Activated CD4-positive, CD25-positive, alpha-beta regulatory T cell (primary cell): Measurements from ENCODE around the gene FLT1.

ENCODE experiments used
- DNase-seq, 4 experiments: peaks; one replicate each; lab custom pipeline; 2025; lab: John Stamatoyannopoulos, UW

FLT1 gene, protein sequence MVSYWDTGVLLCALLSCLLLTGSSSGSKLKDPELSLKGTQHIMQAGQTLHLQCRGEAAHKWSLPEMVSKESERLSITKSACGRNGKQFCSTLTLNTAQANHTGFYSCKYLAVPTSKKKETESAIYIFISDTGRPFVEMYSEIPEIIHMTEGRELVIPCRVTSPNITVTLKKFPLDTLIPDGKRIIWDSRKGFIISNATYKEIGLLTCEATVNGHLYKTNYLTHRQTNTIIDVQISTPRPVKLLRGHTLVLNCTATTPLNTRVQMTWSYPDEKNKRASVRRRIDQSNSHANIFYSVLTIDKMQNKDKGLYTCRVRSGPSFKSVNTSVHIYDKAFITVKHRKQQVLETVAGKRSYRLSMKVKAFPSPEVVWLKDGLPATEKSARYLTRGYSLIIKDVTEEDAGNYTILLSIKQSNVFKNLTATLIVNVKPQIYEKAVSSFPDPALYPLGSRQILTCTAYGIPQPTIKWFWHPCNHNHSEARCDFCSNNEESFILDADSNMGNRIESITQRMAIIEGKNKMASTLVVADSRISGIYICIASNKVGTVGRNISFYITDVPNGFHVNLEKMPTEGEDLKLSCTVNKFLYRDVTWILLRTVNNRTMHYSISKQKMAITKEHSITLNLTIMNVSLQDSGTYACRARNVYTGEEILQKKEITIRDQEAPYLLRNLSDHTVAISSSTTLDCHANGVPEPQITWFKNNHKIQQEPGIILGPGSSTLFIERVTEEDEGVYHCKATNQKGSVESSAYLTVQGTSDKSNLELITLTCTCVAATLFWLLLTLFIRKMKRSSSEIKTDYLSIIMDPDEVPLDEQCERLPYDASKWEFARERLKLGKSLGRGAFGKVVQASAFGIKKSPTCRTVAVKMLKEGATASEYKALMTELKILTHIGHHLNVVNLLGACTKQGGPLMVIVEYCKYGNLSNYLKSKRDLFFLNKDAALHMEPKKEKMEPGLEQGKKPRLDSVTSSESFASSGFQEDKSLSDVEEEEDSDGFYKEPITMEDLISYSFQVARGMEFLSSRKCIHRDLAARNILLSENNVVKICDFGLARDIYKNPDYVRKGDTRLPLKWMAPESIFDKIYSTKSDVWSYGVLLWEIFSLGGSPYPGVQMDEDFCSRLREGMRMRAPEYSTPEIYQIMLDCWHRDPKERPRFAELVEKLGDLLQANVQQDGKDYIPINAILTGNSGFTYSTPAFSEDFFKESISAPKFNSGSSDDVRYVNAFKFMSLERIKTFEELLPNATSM (N-terminal part only)

DNA sequence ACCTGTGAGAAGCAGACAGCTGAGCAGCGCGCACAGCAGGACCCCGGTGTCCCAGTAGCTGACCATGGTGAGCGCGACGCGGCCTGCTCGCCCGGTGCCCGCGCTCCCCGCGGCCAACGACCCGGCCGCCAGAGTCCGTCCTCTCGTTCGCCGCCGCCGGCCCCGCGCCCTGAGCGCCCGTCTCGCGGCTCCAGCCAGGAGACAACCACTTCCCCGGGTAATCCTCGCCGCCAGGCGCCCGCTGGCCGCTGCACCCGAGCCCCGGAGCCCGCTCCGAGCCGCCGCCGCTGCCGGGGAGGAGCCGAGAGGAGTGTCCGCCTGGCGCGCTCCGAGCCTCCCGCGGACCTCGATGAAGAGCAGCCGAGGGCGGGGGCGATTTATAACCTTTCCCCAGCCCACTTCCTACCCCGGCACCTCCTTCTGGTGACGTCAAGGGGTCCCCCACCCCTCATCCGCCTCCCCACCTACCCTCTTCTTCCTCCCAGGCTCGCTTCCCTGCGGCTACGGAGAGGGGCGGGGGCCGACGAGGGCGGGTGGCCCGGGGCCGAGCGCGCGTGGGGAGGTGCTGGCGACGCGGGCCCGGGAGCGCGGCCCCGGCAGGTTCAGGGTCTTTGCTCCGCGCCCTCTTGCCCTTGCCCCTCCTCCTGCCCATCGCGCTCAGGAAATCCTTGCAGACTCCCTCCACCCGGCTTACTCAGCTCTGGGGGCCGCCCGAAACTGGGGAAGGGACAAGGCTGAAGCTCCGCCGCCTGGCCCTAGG, at the start of gene FLT1:
Gene FLT1 (minus strand): TSS at position 351 of the 760 bp plus-strand sequence. CDS start 285 bp downstream, at position 66.
- DNase-seq: no peak

DNA sequence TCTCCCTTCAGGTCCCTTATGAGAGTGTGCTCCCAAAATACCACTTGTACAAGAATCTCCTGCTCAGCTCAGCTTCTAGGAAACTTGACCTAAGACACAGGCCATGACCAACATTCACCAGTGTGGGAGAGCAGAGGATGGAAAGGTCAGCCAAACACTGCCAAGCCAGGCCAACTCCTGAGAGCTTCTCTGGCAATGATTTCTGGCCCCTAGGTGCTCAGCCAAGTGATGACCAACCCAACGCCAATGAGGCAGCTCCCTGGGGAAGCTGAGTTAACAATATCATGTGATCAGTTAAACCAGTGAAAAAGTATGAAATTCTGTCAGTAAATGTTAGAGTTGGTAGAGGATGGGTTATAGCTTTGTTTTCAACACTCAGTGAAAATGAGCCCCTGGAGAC, 49.1 kb upstream of the FLT1 start:
- no peak for DNase-seq

DNA sequence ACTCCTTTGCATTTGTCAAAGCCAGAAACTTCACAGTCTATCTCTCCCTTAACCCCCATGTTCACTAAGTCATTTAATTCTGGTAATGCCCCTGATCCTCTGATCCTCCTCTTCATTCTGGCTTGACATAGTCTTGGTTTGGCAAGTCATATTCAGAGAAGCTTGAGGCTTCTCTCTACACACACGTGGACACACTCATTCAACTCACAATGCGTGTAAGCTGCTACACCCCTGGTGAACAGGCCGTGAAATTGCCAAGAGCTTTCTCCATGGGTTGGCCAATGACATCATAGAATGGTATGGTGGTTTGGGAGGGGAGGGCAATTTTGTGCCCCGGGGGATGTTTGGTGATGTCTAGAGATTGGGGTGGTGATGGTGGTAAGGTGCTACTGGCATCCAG, 47.9 kb upstream of the FLT1 start:
- DNase-seq: no peak

DNA sequence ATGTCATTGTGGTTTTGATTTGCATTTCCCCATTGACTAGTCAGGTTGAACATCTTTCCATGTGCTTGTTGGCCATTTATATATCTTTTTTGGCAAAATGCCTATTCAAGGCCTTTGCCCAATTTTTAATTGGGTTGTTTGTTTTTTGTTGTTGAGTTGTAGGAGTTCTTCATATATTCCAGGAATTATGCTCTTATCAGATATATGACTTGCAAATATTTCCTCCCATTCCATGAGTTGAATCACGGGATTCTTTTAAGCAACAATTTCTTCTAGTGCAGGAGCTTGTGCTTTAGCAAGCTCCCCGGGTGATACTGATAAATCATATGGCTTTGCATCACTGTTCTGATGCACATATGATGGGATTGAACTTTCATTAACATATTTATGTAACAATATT, 47.0 kb upstream of the FLT1 start:
- no peak for DNase-seq

DNA sequence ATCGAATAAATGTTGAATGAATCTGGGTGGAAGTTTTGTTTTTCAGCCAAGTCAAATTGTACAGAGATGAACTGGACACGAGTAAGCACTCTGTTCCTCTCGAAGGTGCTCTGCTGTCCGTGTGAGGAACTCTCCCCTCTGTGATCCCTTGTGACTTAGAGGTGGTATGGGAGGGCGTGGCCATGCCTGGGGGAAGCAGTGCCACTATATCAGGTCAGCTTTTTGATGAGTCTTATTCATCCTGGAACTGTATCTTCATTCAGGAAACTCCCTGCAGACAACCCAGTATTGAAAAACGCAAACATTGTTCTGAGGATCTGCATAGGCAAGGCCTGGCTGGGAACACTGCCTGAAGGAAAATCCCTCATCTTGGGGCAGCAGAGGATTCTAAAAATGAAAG, 45.7 kb upstream of the FLT1 start:
- DNase-seq: no peak

DNA sequence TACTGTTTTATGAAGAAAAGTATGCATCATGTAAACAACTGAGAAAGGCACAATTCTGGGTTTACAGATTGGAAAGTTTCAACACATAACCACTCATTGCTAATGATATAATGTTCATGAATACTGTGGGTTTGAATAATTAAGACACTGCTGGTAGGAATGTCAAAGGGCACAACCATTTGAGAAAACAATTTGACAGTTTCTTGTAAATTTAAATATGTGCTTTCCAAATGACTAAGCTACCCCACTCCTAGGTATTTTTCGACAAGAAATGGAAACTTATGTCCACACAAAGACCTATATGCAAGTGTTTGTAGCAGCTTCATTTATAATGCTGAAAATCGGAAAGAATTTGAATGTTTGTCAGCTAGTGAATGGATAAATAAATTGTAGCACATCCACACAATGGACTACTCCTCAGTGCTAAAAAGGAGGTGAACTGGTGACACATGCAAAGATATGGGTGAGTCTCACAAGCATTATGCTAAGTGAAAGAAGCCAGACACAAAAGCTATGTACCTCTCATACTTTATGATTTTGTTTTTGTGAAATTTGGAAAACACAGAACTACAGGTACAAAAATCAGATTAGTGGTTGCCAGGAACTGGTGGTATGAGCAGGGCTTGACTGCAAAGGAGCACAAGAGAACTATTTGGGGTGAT, 44.8 kb upstream of the FLT1 start:
- no peak for DNase-seq

DNA sequence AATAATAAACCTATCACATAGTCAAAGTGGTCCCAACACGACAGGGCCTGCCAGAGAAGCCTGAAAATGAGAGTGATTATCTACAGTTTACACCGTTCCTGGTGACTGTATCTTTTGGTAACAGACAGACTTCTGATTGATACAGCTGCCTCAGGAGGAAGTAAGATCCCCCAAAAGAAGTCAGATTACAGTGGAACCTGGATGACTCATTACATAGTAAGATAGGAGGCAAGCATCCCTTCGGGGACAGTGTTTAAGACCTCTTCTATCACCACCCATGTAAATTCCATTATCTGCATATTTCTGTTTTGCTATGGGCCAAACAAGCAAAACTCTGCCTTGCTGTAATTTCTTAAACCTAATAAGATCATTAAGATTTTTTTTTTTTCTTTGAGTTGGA, 44.0 kb upstream of the FLT1 start:
- DNase-seq: no peak

DNA sequence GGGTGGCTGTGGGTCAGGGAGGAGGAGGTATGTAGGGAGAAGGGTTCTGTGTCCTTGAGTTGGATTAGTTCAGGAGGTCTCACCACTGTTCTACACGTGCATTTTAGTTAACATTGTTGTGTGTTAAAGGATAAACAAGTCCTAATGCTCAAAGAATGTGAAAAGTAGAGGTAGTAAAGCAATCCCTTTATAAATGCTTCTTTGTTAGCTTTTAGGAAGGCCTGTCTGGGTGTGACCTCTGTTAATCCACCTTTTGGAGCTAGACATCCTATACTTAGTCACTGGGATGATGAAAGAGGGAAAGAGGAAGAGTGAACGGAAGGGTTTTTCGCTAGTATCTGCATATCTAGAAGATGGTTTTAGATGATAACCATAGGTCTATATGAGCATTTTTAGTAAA, 42.2 kb upstream of the FLT1 start:
- no peak for DNase-seq

DNA sequence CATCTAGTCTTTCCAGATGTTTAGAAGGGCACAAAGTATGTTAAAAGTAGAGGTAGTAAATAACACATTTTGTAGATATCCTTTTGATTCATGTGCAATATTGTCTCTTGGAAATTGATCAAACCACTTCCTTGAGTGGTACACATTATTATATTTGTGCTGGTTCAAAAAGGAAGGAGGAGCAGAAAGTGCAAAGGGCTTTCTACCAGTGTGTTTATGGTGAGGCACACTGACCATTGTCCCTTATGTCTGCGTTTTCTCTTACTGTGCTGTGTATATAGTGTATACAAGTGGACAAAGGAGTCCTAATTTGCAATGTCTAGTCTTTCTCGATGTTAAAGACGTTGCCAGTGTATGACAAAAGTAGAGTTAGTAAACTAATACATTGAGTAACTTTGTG, 41.4 kb upstream of the FLT1 start:
- DNase-seq: no peak

DNA sequence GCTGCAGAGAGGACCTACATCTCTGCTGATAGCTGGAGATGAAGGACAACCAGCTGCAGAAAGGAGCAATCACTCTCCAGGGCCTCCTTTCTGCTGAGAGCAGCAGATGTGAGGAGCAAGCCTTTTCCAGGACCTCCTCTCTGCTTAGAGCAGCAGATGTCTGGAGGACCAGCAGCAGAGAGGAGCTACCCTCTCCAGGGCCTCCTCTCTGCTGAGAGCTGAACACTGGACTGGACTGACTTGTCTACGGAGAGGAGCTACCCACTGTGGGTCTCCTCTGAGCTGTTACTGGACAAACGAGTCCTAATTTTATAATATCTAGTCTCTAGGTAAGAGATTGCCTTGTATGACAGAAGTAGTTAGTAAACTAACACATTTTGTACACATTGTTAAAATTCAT, 40.8 kb upstream of the FLT1 start:
- no peak for DNase-seq

DNA sequence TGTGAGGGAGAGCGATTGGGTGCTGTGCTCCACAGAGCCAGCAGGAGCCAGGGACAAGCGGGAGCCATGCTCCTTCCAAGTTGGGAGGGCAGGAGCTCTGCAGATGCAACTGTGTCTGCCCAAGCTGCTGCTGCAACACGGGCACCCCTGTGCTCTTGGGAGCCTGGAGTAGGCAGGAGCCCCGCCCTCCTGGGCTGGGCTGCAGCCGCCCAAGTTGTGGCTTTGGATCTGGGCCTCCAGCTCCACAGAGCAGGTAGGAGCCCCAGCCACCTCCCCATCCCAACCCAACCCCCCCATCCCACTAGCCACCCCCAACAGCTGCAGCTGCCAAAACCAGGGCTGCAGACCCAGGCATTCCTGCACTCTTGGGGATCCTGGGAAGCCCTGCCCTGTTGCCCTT, 39.9 kb upstream of the FLT1 start:
- DNase-seq: no peak

DNA sequence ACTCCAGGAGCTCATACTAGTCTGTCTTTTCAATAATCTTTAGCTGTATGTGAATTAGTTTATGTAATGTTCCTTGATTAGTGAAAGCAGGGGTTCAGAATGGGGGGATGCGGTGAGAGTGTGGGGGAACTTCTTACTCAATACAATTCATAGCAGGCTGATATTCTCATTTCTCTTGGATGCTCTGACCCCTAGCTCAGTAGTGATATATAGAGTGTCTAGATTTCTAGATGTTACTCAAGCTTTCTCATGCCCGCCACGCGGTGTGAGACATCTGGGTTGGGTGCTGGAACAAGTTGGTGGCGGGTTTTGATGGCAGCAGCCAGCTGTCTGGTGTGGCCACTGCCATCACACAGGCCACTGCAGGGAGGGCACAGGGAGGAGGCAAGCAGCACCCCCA, 39.3 kb upstream of the FLT1 start:
- no peak for DNase-seq

DNA sequence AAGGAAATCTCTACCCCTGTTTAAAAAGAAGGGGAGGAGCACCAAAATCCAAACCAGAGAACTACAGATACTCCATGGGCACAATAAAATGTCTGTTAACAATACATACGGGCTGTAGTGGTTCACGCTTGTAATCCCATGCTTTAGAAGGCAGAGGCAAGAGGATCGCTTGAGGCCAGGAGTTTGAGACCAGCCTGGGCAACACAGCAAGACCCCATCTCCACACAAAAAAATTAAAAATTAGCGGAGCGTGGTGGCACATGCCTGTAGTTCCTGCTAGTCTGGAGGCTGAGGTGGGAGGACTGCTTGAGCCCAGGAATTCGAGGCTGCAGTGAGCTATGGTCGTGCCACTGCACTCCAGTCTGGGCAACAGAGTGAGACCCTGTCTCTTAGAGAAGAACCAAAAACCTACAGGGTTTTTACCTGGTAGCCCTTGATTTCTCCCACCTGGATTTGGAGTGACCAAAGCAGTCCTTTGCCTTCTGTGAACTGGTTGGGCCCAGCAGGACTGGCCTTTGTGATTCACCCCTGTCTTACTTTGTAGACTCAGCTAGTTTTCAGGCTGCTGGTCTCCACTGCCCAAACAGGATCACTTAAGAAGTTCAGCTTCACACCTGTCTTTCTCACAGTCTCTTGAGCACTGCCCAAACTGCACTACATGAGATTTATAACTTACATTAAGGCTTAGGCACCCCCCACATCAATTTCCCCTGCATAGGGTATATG, 38.7 kb upstream of the FLT1 start:
- DNase-seq: no peak

DNA sequence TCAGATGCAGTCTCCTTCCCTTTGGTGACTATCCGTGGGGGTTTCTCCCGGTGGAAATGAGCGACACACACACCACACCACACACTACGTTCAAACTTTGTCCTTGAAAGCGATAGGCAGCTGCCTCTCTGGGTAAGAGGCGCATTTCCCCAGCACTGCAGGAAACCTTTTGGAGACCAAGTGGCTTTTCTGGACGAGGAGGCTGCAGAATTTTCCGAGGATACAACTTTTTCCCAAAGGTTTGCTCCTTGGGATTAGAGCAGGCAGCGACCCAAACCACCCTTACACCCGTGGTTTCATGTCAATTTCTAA, 38.2 kb upstream of the FLT1 start:
- no peak for DNase-seq

DNA sequence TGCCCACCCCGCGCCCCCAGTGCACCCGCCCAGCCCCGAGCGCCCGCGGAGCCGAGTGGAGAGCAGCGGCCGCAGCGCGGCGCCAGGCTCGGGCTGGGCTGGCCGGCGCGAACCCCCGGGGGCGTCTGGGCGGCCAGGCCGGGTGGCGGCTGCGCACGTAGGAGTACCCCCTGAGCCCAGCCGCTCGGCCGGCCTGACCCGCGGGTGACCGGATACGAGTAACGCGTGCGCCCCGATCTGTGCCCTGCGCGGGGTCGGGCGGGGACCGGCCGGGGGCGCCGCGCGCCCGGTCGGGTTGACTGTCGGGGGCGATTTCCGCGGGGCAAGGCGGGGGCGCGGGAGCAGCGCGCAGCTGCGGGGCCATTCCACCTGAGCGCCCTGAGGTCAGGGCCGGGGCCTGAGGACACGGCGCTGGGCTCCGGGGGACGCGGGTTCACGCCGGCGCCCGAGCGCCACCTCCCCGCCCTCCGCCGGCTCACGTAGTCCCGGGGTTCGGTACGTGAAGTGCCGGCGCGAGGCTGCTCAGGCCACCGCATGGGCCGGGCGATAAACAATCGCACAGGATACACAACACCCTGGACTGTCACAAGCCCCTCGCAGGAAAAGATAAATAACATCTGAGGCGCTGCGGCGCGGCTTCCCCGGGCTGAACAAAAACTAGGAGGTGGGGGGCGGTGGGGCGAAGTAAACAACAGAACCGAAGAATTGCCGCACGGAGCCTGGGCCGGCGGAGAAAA, 37.6 kb upstream of the FLT1 start:
- DNase-seq: no peak

DNA sequence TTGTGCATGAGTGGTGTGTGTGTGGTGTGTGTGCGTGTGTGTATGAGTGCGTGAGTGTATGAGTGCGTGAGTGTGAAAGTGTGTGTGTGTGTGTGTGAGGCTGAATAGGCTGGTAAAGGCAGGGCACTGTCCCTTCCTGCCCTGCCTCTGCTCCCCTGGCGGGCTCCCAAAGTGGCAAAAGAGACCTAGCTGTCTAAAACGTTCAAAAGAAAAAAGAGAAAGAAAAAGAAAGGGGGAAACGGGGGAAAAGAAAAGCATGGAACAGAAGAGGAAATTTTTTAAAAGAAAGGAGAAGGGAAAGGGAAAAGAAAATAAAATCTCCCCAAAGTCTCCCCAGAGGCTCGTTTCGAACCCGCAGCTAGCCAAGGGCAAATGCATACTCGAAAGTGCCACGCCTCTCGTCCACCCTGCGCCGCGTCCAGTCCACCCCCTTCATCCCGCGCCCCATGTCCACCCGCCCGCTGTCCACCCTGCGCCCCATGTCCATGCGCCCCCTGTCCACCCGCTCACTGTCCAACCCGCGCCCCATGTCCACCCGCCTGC, 37.0 kb upstream of the FLT1 start:
- no peak for DNase-seq

DNA sequence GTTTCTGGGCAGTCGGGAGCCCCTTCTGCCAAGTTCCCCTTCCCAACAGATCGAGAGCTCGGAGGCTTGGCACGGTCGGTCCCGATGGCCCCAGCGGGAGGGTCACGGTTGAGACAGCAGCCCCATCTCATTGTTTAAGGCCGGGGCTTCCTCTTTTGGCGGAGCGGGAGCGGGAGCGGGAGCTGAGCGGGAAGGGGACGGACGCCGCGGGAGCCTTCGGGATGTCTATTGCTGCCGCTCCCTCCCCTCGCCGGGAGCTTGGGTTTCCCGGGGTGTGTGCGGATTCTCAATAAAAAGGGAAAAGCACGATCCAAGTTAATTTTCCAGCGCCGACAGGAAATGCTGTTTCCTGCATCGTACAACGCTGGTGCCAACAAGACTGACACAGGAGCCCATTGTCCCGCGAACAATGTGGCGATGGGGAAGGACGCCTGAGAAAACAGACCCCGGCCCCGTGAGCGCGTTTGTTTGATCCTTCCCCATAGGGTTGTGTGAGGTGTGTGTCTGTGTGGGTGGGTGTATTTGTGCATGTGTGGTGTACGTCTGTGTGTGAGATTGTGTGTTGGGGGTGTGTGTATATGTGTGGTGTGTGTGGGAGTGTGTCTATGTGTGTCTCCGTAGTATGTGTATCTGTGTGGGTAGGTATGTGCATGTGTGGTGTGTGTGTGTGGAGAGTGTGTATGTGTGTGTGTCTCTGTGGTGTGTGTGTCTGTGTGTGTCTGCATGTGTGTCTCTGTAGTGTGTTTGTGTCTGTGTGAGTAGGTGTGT, 36.3 kb upstream of the FLT1 start:
- DNase-seq: no peak

DNA sequence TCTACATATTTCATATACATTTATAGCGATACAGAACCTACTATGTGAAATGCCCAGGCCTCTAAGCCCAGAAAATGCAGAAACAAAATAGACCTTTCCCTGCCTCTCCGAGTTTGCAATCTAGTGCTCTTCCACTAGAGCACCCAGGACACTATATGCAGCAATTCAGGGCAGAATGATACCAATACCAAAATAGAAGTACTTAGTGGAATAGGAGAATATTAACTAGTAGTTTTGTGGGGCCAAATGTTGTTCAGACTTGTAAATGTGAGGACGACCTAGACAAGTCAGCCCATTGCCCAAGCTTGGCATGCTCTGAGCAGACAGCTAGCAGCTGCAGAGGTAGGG, 35.8 kb upstream of the FLT1 start:
- no peak for DNase-seq

DNA sequence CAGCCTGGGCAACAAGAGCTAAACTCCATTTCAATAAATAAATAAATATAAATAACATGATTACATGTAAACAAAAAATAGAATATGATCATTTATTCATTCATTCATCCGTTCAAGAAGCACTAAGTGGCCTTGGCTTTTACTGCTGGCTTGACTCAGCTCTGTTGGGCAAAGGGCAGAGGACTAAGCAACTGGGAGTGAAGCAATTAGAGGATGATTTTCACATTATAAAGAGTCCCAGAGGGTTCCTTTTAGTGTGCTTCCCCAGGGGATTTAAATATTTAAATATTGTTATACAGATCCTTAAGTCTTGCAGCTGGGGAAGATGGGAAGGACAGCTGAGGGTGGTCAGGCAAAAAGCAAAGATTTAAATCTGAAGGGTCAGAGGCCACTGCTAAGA, 34.9 kb upstream of the FLT1 start:
- DNase-seq: no peak
